NCI-H2196 treated with DMSO at 0.1 percent for 48 hours (cell line): ENCODE measurements around the gene POP4.

ENCODE experiments used
- DNase-seq: peaks from one replicate; lab custom pipeline; 2025; ENCODE audit not compliant: unreplicated experiment; lab: John Stamatoyannopoulos, UW

POP4 gene

GRCh38 chr19:29576761-29577648 is 29.1 kb upstream of the POP4 start:
- DNase-seq, result no peak

DNA sequence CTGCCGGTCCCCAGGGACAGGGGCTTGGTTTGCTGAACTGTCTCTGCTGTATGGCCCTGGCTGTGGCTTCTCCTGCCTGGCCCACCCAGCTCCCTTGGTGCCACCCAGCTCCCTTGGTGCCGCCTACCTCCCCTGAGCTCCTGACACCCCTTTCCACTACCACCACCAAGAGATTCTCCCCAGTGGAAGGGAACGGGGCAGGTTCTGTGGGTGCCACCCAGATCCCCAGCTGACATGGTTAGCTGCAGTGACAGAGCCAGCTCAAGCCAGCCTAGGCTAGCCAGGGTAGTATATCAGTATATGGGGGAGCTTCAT is 28.5 kb upstream of the POP4 start:
- DNase-seq, result no peak

DNA sequence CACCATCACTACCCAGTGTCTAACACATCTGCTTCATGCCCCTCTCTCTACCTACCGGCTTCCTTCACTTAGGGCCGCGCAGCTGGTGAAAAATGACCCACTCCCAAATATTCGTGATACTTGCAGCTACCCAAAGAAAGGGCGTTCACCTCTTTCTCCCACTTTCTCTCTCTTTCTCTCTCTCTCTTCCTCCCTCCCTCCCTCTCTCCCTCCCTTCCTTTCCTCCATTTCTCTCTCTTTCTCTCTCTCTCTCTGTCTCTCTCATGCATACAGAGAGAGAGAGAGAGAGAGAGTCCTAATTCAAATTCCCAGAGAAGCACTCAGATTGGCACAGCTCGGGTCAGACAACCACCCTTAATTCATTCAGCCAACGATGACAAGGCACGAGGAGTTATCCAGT is 27.7 kb upstream of the POP4 start:
- DNase-seq, result no peak

- no peak for DNase-seq
Observed at GRCh38 chr19:29579308-29579910, 26.7 kb upstream of the POP4 start.

DNA sequence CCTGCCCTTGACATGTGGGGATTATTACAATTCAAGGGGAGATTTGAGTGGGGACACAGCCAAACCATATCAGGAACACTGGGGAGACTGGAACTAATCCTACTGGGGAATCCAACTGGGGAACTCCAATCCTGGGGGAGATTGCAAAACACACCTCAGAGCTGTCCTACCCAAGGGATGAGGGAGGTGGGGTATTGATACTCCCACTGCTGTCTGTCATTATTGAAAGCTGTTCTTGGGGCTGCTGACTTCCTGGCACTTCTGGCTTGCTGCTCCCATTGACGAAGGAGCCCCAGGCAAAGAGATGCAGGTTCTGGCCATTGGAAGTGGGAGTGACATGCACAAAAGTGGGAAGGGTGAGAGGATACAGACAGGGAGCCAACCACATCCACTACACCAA is 24.7 kb upstream of the POP4 start:
- no peak for DNase-seq

DNA sequence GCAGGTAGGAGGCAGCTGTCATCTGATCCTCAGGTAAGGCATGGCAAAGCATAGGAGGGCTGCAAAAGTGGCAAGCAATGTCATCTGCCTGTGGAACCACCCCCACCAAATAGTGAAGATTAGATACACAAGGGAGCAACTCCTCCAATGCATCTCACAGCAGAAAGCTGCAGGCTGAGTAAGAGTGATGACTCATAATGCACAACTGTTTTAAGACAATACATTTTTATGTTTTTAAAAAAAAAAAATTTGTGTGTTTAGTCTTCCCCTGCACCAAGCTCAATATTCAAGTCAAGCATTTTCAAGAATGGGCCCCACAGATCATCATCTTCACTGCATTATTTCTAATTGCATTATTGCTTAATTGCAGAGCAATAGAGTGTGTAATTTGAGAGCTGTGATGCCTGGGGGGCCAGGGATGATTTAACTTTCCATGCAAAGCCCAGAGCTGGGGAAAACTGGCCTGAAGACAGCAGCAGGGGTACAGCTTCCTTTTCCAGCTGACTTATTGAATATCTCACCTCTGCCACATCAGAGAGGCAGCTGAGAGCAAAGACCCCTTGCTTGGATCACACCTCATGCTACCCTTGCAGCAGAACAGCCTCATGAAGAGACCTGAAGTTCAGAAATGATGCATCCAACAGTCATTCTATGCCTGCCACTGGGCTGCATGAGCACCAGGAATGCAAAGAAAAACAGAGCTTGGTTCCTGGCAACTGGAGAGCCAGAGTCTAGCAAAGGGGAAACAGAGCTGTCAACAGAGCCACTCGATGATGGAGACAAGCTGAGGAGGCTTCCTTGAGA is 22.7 kb upstream of the POP4 start:
- no peak for DNase-seq

DNA sequence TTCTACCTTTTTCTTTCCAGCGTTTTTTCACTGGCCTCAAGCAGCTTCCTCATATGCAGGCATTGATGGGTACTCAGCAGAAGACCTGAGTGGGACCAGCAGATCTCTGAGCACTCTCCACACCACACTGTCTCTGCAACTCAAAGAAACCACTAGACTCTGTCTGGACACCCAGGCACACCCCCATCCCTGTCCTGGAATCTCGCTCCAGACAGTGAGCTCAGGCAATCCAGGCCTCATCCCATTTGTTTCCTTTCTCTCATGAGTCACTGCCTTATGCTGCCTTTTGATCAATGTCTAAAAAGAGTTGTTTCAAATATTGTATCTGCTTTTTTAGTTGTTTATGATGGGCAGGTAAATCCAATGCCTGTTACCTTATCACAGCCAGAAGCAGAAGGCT is 19.7 kb upstream of the POP4 start:
- no peak for DNase-seq

GRCh38 chr19:29587059-29587458 is 19.0 kb upstream of the POP4 start:
- no peak for DNase-seq

DNA sequence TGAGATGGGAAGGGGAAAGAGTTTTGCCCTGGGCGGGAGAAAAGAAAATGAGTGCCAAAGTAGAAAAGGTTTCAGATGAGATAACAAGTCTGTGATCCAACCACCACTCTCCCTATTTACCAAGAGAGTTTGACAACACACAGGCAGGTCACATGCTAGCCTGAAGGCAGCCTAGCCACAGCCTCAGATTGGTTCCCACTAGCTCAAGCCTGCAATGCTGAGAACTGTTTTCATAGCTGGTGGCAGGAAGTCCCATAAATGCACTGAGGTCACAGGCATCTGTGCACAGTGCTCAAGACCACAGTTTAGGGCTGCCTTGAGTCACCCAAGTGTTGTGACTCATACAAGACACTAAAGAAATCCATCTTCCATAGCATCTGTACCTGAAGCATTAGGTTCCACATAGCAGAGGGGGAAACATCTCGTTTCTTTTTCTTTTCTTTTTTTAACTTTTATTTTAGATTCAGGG is 18.5 kb upstream of the POP4 start:
- no peak for DNase-seq

- no peak for DNase-seq
Observed at GRCh38 chr19:29588095-29588494, 18.0 kb upstream of the POP4 start.

- DNase-seq, result no peak
Observed at GRCh38 chr19:29590278-29590677, 15.8 kb upstream of the POP4 start.

DNA sequence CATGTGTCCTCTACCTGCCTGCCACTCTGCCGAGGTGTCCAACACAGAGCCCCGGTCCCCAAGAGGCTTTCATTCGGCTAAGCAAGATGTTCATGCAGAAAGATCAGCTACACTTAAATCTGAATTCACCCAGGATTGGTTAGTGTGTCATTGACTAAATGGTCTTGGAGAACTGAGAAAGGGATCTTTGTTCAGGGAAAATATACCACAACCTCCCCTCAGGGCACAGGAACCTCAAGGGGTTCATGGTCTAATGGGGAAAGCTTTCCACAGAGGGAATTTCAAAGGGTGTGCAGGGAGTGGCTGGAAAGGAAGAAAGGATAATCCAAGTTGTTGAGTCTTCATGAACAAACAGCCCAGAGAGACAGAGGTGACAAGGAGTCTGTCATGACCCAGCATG is 14.4 kb upstream of the POP4 start:
- DNase-seq, result no peak

DNA sequence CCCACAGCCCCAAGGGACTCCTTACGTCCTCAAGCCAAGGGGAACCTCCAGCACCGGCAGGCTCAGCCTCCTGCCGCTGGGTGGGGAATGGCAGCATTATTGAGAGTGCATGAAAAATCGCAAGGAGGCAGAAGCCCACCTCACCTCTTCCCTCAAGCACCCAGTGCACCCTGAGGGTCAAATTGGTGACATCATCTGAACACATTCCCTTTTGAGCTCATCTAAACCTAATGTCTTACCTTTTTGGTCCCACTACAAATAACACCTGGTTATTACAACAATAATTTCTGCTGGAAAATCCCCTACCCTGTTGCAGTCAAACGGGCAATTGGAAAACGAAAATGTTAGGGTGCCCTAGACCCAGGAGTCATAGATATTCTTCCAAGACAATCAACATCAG is 12.2 kb upstream of the POP4 start:
- no peak for DNase-seq

DNA sequence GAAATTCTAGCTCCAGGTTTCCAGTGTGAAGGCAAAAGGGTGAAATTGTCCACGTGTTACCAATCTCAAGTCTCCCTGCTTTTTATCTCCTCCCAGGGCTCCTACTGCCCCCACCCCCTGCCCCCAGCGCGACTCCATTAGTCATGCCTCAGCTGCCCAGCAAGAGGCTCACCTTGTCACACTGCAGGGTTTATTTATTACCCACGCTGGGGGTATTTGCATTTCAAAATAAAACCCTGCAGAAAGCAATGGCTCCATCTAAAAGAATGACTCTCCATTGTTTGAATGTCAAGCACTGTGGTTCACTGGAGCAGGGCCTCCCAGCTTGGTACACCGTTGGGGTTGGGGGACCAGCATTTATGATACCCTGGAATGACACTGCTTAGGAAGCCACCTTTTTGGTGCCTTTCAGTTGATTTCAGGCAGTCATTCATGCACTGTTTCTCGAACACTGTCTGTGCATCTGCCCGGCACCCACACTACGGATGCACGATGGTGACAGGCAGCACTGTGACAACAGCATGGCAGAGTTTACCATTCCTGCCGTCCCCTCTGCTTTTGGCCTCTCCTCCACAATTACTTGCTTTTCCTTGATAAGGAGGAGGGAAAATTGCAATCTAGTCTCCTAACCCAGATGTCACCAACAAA is 9.9 kb upstream of the POP4 start:
- DNase-seq, result no peak

- peak; percentile 31 for DNase-seq
Observed at GRCh38 chr19:29596885-29597525, 9.1 kb upstream of the POP4 start.

DNA sequence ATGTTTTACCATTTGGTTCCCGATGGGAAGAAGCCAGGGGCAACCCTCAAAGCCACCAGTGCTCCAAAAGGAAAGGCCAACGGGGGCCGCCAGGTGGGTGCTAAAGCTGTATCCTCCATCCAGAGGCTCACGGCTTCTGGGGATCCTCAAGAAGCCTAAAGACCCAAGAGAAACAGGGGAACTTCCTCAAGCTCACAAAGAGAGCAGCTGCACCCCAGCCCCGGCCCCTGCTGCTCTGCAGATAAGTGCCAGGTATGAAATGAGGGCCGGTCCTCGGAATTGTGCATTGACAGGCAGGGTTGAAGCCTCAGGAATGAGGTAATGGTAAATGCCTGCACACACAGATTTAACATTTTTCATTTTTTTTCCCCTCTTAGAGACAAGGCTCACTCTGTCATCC is 8.0 kb upstream of the POP4 start:
- DNase-seq, result no peak

DNA sequence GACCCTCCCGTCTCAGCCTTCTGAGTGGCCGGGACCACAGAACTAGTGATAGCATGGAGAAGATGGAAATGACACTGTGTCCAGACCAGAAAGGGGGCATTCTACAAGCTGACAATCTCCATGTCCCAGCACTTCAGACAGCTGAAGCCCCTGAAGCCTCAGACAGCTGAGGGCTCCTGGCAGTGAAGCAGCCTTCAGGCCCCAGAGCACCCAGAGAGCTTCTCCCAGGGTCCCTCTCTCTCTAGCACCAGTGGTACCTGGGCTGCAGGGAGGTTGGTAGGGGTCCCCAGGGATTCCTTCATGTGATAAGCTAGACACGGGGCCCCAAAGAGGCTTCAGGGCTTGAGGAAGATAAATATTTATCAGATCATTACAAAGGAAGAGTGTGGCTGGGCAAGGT is 7.6 kb upstream of the POP4 start:
- no peak for DNase-seq

GRCh38 chr19:29603308-29603707 is 2.8 kb upstream of the POP4 start:
- DNase-seq, result no peak

DNA sequence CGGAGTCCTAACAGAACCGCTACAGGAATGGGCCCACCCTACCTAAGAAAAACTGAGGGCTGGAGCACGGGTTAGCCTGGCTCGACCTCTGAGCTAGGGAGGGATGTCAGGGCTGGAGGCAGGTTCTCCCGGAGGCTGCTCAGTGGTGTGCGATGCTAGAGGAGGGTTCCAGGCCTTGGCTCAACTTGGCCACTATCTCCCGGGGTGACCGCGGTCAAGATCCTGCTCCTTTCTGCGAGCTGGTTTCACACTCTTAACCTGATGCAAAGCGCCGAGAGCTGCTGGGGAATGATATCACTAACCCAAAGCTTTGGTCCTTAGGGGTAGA is 301 bp downstream of the POP4 start:
- DNase-seq, result no peak

DNA sequence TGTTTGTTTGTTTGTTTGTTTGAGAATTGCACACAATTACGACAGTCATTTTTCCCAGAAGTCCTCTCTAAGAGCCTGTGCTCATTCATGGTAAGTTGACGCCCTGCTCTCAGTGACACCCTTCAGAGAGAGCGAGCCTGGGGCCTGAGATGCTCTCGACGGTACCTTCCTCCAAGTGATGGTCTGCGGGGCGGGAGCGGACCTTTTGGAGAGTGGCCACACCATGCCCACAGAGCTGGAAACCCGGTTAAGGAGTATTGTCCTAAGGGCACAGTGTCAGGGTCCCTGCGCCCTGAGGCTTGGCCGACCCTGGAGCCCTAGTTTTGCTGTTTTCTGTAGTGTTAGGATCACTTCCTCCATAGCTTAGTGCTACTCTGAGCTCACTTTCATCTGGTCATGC is 3.6 kb downstream of the POP4 start:
- no peak for DNase-seq

DNA sequence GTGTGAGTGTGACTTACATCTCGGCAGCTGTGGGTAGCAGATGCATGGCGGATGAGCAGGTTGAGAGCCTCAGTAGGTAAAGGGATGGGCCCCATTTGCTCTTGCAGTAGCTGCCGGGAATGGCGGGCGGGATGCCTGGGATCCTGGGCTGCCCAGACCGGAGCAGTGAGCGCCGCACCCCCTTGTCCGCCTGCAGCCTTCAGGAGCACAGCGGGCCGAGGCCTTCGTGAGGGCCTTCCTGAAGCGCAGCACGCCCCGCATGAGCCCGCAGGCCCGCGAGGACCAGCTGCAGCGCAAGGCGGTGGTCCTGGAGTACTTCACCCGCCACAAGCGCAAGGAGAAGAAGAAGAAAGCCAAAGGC is 4.1 kb downstream of the POP4 start:
- no peak for DNase-seq
